ENCODE measurements around the gene ACOT2. TPM values are rescaled to one million over a fixed set of nuclear protein-coding genes. Genes with fewer than 3 reads are reported as not detected.

Gene ACOT2
- total RNA-seq, 6 experiments from 2014 or later: 18.4 to 24.0 (median 20.9) TPM

- Mint-ChIP-seq H3K9me3 (no peaks in the 10 kb centered on the region), H3K4me1 (ENCODE audit: low read depth) (no peaks in the 10 kb centered on the region), H3K4me3 (no peak overlapping the region), H3K27me3 (ENCODE audit: insufficient read depth) (peaks cover 17% of the 10 kb centered on the region), H3K27ac (no peak overlapping the region), H3K36me3 (ENCODE audit: low read depth) (no peaks in the 10 kb centered on the region)
- DNase-seq: no peak
- no peak for TF ChIP-seq CTCF (IDR thresholded peaks at IDR 0.05)
Observed at GRCh38 chr14:73619524-73619923, 50.5 kb downstream of the ACOT2 start.

GRCh38 chr14:73620268-73620667 is 51.3 kb downstream of the ACOT2 start:
- Mint-ChIP-seq H3K36me3 (ENCODE audit: low read depth) (no peaks in the 10 kb centered on the region), H3K4me3 (no peak overlapping the region), H3K27ac (no peak overlapping the region), H3K4me1 (ENCODE audit: low read depth) (no peaks in the 10 kb centered on the region), H3K9me3 (no peaks in the 10 kb centered on the region), H3K27me3 (ENCODE audit: insufficient read depth) (peaks cover 17% of the 10 kb centered on the region)
- TF ChIP-seq CTCF (IDR thresholded peaks at IDR 0.05): no peak
- DNase-seq: no peak

GRCh38 chr14:73623504-73624054 is 54.6 kb downstream of the ACOT2 start:
- no peak for DNase-seq
- Mint-ChIP-seq H3K4me3 (no peak overlapping the region), H3K27ac (no peak overlapping the region), H3K4me1 (ENCODE audit: low read depth) (no peaks in the 10 kb centered on the region), H3K27me3 (ENCODE audit: insufficient read depth) (peaks cover 10% of the 10 kb centered on the region), H3K9me3 (no peaks in the 10 kb centered on the region), H3K36me3 (ENCODE audit: low read depth) (no peaks in the 10 kb centered on the region)
- no peak for TF ChIP-seq CTCF (IDR thresholded peaks at IDR 0.05)

Other genes starting within 250 kb of the ACOT2 start
- gene NUMB, start 110.7 kb upstream of the ACOT2 start, total RNA-seq (2021; fragmentation: NEBNext Ultra II Directional; extraction: Animal tissue kit (Norgen Biotek cat#: 25700)): 10 to 100 TPM; 60.1 to 80.8 (median 71.4) TPM
- 10 to 100 TPM; 10.7 to 13.3 (median 11.8) TPM for gene RIOX1, start 78.3 kb upstream of the ACOT2 start, total RNA-seq (2021; fragmentation: NEBNext Ultra II Directional; extraction: Animal tissue kit (Norgen Biotek cat#: 25700))
- 1 to 10 TPM; 4.2 to 8.2 (median 5.9) TPM for gene ACOT1, start 32.1 kb upstream of the ACOT2 start, total RNA-seq (2021; fragmentation: NEBNext Ultra II Directional; extraction: Animal tissue kit (Norgen Biotek cat#: 25700))
- not detected for gene HEATR4, start 10.3 kb upstream of the ACOT2 start, total RNA-seq (2021; fragmentation: NEBNext Ultra II Directional; extraction: Animal tissue kit (Norgen Biotek cat#: 25700))
- not detected for gene ACOT4, start 22.7 kb downstream of the ACOT2 start, total RNA-seq (2021; fragmentation: NEBNext Ultra II Directional; extraction: Animal tissue kit (Norgen Biotek cat#: 25700))
- not detected for gene ACOT6, start 43.3 kb downstream of the ACOT2 start, total RNA-seq (2021; fragmentation: NEBNext Ultra II Directional; extraction: Animal tissue kit (Norgen Biotek cat#: 25700))
- 10 to 100 TPM; 13.0 to 17.7 (median 14.7) TPM for gene DNAL1, start 75.8 kb downstream of the ACOT2 start, total RNA-seq (2021; fragmentation: NEBNext Ultra II Directional; extraction: Animal tissue kit (Norgen Biotek cat#: 25700))
- 10 to 100 TPM; 51.1 to 60.9 (median 53.2) TPM for gene PNMA1, start 145.2 kb downstream of the ACOT2 start, total RNA-seq (2021; fragmentation: NEBNext Ultra II Directional; extraction: Animal tissue kit (Norgen Biotek cat#: 25700))

All from HFFc6 (cell line).